Heart left ventricle (tissue), 13 donors: ENCODE measurements around the gene IL1B.

Source experiments
- POLR2A ChIP-seq, 2 donors: fragments of 450-650 bp; IDR thresholded peaks; one replicate each; pipeline ENCODE4 v1.6.1; 2017; ENCODE audit warnings: antibody characterized with exemption in 2 of 2, mild to moderate bottlenecking in 2 of 2, moderate library complexity in 2 of 2
- TF ChIP-seq, protein P1 (sequence below), 12 donors: fragments of 200-600 bp; sonication (generic) in 4 of 12; IDR thresholded peaks; one replicate each; pipeline versions ENCODE4 v1.5.0 to v1.8.0; 2018 to 2022; ENCODE audit warnings: antibody characterized with exemption in 12 of 12, mild to moderate bottlenecking in 5 of 12
- donor health status: ischemic (EF 13 %, LVEDD 7.1; RV severe dilation, severe dysfunction).
- donor health status: DM: no; HTN: yes; CAD: no.
- donor health status: DM: no; HTN: no; CAD: no.
- donor health status: ischemic (EF 25% LVEDD 6.9; RV normal size, moderate dysfunction).
- donor health status: ischemic (EF 25% LVEDD 5.7; RV mildly dilated, moderate dysfunction).
- donor health status: ischemic (EF 35%, LVEDD 5.7; RV mildly dilated, moderate dysfunction).
- donor health status: nonischemic (EF 11% LVEDD 7.7; RV severe dilation, severe dysfunction).
- donor health status: DM: yes; HTN: yes; CAD: no.
- donor health status: PGD.
- donor health status: ischemic (EF 29% LVEDD 5.4; RV normal size, mild dysfunction).
- donor health status: nonischemic (EF 23%, LVEDD 6.1; RV moderate dilation, normal function).

DNA sequence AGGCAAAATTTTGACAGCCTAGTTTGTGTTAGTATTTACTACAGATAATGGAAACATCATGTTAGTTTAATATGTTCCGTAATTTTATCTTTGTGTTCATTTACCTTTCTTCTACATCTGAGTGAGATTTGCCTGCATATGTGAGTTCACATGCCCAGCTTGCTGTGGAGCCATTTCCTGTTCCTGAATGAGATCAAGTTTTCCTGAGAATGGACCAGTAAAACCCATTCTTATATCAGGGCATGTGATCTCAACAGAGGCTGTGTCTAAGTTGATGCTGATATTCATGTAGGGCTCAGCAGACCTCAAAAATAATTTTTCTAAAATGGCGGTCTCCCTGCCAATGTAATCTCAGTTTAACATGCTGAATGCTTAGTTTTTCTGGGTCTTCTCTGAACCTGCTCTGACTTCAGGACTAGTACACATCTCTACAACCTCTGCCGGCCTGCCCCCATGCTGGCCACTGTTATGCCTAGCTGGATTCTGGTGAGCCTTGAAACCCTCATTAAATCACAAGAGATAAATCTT is 53.3 kb downstream of the IL1B start:
- TF ChIP-seq, protein P1, sequence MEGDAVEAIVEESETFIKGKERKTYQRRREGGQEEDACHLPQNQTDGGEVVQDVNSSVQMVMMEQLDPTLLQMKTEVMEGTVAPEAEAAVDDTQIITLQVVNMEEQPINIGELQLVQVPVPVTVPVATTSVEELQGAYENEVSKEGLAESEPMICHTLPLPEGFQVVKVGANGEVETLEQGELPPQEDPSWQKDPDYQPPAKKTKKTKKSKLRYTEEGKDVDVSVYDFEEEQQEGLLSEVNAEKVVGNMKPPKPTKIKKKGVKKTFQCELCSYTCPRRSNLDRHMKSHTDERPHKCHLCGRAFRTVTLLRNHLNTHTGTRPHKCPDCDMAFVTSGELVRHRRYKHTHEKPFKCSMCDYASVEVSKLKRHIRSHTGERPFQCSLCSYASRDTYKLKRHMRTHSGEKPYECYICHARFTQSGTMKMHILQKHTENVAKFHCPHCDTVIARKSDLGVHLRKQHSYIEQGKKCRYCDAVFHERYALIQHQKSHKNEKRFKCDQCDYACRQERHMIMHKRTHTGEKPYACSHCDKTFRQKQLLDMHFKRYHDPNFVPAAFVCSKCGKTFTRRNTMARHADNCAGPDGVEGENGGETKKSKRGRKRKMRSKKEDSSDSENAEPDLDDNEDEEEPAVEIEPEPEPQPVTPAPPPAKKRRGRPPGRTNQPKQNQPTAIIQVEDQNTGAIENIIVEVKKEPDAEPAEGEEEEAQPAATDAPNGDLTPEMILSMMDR (IDR thresholded peaks at IDR 0.05): no peak
- no peak for TF ChIP-seq POLR2A (IDR thresholded peaks at IDR 0.05)
